Activated CD8-positive, alpha-beta memory T cell treated with anti-CD3 and anti-CD28 coated beads for 24 hours (primary cell): ENCODE data around the gene EHMT1.
"Not testable (repeated sequence)": the region's sequence is repeated elsewhere in the genome, so short reads cannot be mapped to it uniquely, and the experiment has no call there.

Source experiments
- DNase-seq: peaks from one replicate; pipeline ENCODE4 v3.0.0-alpha.2; 2020

Gene EHMT1

DNA sequence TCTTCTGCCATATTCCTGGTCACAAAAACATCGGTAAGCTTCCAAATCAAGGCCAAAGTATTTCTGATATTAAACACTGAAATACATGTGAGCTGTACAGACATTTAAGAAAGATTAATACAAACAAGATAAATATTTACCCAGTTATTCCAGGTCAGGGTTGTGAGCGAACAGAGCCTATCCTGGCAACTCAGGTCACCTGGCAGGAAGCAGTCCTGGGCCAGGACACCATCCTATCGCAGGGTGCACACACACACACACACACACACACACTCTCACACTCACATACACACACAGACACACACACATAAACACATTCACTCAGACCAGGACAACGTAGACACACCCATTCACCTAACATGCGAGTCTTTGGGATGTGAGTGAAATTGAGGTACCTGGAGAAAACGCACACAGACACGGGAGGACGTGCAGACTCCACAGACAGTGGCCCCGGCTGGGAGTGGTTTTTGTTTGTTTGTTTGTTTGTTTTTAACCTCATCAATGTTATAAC, 176.4 kb downstream of the EHMT1 start:
- no peak for DNase-seq

- no peak for DNase-seq
These were observed 178.7 kb downstream of the EHMT1 start for GRCh38 chr9:137797206-137798120.

- DNase-seq = no peak
These were observed 179.3 kb downstream of the EHMT1 start for GRCh38 chr9:137798142-137798541.

DNA sequence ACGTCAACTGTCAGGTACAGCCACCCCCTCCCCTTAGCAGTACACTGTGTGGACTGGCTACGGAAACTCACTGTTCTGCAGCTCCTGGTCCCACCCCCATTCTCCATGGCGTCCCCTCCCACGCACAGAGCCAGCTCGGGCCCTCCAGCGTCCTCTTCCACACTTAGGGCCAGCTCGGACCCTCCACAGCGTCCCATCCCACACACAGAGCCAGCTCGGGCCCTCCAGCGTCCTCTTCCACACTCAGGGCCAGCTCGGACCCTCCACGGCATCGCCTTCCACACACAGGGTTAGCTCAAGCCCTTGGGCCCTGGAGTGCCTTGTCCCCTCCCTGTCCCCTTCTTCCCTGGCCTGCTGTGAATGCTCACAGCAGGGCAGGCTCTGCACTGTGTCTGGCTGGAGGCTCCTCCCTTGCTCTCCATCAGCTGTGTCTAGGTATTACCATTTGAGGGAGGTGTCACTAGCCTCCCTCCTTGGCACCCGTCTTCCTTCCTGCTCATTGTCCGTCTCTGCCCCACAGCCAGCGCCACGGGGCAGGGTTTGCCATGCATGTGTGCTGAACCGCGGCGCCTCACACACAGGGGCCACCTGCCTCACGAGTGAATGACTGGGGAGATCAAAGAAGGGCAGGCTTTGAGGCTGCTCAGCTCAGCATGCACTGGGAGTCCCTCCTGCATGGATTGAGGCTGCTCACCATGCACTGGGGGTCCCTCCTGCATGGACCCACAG, 180.3 kb downstream of the EHMT1 start:
- DNase-seq = no peak

DNA sequence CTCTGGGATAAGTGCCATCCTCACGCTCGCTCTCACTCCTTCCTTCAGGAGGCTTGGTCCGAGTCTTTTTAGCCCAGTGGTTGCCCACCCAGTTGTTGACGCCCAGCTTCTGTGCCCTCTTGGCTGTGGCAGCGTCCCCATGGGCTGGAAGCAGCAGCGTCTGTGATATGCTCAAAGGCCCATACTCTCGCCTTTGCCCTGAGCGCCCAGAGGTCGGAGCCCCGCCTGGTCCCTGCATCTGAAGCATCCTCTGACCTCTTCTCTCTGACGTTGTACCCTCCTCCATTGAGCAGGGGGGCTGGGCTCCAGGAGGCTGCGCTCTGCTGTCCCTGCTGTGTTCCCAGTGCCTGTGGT, 180.8 kb downstream of the EHMT1 start:
- no peak for DNase-seq

GRCh38 chr9:137800196-137801022, 181.6 kb downstream of the EHMT1 start:
- DNase-seq = no peak

- DNase-seq = no peak
These were observed 182.2 kb downstream of the EHMT1 start for GRCh38 chr9:137801023-137801319.

- no peak for DNase-seq
These were observed 183.2 kb downstream of the EHMT1 start for GRCh38 chr9:137802021-137802420.

- DNase-seq = no peak
These were observed 183.9 kb downstream of the EHMT1 start for GRCh38 chr9:137802521-137803243.

- DNase-seq = no peak
These were observed 186.3 kb downstream of the EHMT1 start for GRCh38 chr9:137804908-137805630.

- DNase-seq = no peak
These were observed 189.2 kb downstream of the EHMT1 start for GRCh38 chr9:137807721-137808703.

- DNase-seq = no peak
These were observed 190.3 kb downstream of the EHMT1 start for GRCh38 chr9:137809040-137809576.

DNA sequence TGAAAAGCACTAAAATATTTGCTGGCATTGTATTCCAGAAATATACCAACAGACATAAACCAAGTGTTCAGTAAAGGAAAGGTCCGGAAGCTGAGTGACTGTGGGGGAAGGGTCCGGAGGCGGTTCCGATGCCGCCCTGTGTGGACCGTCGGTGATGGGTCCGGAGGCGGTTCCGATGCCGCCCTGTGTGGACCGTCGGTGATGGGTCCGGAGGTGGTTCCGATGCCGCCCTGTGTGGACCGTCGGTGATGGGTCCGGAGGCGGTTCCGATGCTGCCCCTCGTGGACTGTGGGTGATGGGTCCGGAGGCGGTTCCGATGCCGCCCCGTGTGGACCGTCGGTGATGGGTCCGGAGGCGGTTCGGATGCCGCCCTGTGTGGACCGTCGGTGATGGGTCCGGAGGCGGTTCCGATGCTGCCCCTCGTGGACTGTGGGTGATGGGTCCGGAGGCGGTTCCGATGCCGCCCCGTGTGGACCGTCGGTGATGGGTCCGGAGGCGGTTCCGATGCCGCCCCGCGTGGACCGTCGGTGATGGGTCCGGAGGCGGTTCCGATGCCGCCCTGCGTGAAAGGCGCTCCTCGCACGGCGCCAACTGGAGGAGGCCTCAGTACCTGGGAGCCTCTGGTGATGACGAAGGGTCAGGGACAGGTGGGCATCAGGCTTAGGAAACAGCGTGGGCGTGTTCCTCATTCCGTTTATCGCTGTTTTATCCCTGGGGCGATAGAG, 191.1 kb downstream of the EHMT1 start:
- DNase-seq = not testable (repeated sequence)

DNA sequence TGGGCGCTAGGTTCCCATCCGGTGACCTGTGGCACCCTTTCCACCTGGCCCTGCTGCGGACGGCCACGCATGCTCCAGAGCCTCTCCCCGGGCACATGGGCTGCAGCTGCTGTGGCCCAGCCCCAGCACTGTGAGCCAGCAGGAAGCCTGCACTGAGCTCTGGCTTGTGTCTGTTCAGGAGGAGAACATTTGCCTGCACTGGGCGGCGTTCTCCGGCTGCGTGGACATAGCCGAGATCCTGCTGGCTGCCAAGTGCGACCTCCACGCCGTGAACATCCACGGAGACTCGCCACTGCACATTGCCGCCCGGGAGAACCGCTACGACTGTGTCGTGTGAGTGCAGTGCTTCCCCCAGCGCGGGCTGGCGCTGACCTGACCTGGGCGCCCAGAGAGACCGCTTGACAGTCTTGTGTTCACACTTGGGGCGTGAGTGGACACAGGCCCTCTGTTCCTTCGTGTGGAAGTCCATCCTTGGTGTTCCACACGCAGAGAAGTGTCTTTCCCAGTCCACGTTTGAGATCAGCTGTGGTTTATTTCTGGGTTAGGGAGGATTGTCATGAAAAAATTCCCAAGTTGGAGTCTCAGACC, 192.6 kb downstream of the EHMT1 start:
- no peak for DNase-seq

GRCh38 chr9:137812356-137813023, 193.7 kb downstream of the EHMT1 start:
- no peak for DNase-seq

DNA sequence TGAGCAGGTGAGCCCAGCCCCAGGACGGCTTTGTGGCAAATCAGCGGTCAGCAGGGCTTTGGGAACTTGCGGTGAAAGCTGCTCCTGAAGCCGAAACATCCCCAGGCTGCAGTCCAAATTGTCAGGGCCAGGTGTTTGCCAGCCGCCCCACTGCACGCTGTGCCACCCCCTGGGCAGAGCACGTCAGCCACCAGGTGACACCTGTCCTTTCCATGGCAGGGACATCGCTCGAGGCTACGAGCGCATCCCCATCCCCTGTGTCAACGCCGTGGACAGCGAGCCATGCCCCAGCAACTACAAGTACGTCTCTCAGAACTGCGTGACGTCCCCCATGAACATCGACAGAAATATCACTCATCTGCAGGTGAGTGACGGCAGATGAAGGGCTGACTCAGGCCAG, 194.4 kb downstream of the EHMT1 start:
- DNase-seq = no peak

DNA sequence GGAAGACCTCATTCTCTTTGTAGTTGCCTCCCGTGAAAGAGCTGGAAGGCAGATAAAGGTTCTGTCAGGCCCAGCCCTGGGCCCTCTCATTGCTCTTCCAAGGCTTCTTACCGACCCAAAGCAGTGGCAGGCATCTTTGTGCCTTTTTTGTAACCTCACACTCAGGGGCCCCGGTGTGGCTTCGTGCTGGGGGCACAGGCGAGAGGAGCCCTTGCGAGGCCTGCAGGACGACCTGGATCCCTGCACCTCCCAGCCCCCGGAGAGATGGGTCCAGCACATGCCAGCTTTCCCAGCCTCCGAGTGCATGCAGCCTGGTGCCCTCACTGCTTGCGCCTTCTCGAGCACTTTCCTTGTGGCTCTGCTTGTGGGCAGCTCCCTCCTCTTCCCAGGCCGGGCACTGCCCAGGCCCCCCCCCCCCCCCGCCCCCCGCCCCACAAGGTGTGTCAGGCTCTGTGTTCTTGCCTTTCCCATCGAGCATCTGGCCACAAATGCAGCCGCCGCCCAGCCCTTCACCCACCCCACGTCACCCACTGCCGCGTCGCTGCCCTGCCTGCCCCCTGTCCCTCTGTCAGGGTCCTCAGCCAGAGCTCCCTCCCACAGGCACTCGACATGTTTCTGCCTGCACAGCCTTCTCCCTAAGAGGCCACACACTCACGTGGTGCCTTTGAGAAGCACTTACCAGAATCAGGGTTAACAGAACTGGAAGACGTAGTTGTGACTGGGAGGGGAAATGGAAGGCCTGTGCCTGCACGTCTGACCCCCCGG, 195.0 kb downstream of the EHMT1 start:
- no peak for DNase-seq

GRCh38 chr9:137814436-137814835, 195.6 kb downstream of the EHMT1 start:
- DNase-seq = no peak
